NCI-H146 treated with DMSO at 0.1 percent for 48 hours (cell line): Measurements from ENCODE around the gene TMC3.
"Not testable (repeated sequence)": the region's sequence is repeated elsewhere in the genome, so short reads cannot be mapped to it uniquely, and the experiment has no call there.

Experiments used
- DNase-seq: peaks from one replicate; lab custom pipeline; 2025; ENCODE audit not compliant: unreplicated experiment; lab: John Stamatoyannopoulos, UW

The TMC3 gene

GRCh38 chr15:81348691-81349090, 25.3 kb downstream of the TMC3 start:
- not testable (repeated sequence) for DNase-seq

- no peak for DNase-seq
These were observed 26.1 kb downstream of the TMC3 start for GRCh38 chr15:81347910-81348309.

DNA sequence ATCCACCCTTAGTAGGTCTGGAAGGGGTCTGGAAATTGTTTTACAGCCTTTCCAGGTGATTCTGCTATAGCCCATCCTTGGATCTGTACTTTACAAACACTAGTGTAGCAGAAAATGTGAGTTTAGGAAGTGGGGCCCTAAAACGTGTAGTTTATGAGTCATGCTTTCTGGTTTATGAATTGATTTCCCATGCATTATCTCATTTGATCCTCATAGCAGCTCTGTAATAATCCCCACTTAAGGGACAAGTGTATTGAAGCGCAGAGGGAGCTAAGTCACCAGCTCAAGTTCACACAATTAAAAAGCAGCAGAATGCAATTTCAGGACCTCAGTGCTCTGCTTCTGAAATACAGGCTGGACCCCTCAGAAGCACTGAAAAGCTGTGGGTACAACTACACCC, 27.4 kb downstream of the TMC3 start:
- no peak for DNase-seq

DNA sequence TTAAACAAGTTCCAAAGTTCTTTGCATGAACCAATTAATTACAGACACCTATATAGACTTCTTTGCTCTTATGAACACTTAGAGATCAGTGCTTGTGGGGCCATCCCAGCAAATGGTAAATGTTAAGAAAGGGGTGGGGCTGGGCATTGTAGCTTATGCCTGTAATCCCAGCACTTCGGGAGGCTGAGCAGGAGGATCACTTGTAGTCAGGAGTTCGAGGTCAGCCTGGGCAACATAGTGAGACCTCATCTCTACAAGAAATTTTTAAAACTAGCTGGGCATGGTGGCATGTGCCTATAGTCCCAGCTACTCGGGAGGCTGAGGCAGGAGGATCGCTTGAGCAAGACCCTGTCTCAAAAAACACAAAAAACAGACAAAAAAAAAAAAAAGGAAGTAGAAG, 30.6 kb downstream of the TMC3 start:
- no peak for DNase-seq

- no peak for DNase-seq
These were observed 32.7 kb downstream of the TMC3 start for GRCh38 chr15:81341351-81341750.

DNA sequence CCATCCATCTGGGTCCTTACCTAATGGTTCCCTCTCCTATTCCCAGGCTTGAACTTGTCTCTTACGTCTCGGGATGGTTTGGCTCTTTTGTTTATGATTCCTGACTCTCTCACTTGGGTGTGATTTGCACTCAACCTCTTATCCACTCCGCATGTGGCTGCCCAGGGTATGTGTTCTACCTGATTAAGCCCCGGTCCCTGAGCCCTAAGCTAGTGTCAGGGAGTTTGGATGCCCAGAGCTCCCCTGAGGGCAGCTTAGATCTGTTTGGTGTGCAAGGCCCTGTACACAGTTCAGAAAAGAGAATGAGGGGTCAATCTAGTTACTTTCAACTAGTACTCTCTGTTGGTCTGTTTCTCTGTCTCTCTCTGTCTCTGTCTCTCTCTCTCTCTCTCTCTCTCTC, 34.2 kb downstream of the TMC3 start:
- no peak for DNase-seq

- DNase-seq, result no peak
These were observed 34.7 kb downstream of the TMC3 start for GRCh38 chr15:81339321-81339720.

- no peak for DNase-seq
These were observed 35.6 kb downstream of the TMC3 start for GRCh38 chr15:81338170-81339007.

- no peak for DNase-seq
These were observed 36.3 kb downstream of the TMC3 start for GRCh38 chr15:81337713-81338157.

DNA sequence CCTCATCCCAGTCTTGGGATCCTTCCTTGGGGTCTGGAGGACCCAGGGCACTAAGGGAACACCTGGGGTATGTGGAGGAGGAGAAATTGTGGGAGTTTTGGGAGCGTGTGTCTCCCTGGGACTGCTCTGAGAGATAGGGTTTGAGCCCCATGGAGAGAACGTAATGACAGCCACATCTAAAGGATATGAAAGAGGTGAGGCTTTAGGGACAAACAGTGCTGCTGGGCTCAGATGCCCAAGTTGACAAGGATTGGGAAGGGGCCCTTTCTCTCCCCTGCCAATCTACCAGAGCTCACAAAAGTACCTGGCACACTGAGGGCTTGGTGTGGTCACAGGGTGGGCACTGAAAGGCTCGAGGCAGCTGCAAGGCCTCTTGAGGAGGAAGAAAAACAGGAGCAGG, 36.8 kb downstream of the TMC3 start:
- no peak for DNase-seq

GRCh38 chr15:81336568-81336967, 37.4 kb downstream of the TMC3 start:
- no peak for DNase-seq

- DNase-seq, result no peak
These were observed 38.4 kb downstream of the TMC3 start for GRCh38 chr15:81335631-81336030.

GRCh38 chr15:81334768-81335435, 39.1 kb downstream of the TMC3 start:
- peak; percentile 61 for DNase-seq

DNA sequence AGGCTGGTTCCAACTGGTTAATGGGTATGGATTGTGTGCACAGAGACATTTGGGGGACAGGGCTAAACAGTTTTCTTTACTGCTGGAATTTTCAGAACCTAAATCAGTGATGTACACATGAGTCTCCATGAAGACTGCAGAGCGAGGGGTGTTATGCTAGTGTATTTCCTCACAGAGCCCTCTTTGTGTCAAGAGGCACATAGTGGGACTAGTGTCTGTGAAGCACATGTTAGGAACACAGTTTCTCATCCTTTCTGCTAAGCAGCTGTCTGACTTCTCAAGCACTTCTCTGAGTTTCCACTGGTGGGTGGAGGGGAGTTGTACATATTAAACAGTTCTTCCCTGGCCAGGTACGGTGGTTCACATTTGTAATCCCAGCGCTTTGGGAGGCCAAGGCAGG, 40.6 kb downstream of the TMC3 start:
- DNase-seq, result no peak

DNA sequence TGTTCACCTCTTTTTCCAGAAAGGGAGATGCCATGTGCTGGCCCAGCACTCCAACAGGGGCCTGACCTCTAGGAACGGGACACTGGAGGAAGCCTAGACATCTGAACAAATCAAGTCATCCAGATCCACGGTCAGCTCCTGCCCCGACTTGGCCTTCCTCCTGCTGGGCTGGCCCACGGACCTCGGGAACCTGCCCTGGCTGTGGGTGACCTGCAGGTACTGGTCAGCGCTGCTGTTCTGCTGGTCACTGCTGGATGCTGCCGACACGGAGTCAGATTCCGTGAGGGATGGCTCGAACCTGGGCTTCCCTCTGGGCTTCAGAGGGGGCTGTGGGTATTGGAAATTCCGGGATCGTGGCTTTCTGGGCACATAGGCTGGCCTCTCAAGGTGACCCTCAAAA, 41.7 kb downstream of the TMC3 start:
- DNase-seq, result no peak

DNA sequence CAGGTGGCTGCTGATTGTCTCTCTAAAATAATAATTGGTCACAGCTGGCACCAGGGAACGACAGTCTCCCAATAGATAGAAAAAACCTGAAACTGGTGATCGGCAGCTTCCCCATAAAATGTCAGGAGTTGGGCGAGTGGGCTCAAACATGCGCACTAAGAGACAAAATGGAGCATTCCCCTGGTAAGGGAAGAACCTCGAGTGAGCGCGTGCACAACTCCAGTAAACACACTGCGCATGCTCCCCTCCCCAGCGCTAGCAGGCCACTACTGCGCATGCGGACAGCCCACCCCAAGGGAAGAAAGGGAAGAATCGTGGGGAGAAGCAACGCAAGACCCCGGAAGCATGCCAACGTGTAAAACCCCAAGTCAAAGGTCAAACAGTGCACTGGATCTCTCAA, 42.4 kb downstream of the TMC3 start:
- DNase-seq, result no peak

DNA sequence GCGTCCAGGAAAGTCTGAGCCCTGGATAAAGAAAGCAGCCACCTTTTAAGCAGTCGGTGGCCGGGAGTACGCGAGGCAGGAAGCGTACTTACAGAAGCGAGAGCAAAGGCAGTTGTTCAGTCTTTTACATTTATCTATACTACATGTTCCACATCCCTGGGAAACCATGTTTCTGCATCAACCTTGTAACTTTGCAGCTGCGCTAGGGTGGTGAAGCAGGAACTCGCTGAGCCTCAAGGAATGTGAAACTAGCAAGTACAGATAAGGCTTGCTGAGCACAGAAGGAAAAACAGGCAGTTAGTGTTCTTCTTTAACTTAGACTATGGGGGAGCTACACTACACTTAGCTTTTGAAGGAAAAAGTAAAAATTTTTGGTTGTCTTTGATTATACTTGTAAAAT, 42.9 kb downstream of the TMC3 start:
- not testable (repeated sequence) for DNase-seq

DNA sequence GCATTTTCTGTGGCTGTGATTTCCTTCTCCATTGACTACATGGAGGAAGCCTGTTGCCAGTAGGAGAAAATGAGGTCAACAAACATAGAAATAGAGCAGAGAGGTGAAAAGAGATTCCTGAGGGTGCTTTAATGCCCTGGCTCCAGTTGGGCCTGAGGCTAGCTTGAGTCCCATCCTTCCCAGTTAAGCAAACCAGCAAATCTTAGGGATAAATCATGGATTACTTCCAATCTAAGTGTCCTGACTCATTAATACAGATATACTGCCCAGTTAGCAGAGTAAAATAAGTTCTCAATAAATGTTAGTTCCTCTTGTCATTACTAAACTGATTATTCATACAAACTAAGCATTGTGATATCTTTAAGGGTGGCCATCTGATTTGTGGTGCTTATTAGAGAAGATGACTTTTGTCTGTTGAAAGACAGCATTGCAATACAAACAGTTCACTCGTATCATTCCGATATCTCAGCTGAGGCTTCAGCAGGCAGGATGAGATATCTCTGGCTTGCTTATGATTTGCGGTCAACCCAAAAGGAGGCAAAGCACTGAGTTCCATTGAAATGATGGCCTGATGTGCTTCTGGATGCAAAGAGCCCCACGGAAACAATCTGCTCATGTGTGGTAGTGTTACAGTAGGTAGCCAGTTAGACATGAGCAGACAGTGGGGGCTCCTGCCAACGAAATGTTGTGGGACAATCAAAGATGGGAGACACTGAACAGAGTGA, 43.5 kb downstream of the TMC3 start:
- DNase-seq, result no peak

- DNase-seq, result no peak
These were observed 44.6 kb downstream of the TMC3 start for GRCh38 chr15:81329446-81329845.

DNA sequence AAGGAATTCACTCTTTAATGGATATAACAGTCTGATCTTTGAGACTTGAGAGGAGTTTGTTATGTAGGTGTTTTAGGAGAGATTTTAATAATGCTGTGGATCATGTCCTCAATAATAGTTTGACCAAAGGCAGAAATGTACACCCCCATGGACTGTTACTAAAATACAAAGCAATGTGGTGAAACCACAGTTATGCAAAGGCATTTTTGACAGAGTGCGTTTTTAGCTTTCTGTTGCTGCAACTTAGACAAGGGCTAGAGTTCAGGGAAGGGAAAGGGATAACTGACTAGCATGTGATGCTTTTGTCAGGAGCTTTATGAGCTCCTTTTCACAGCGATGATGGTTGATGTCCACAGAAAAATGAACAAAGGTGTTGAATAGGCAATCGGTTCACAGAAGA, 46.5 kb downstream of the TMC3 start:
- DNase-seq, result no peak

DNA sequence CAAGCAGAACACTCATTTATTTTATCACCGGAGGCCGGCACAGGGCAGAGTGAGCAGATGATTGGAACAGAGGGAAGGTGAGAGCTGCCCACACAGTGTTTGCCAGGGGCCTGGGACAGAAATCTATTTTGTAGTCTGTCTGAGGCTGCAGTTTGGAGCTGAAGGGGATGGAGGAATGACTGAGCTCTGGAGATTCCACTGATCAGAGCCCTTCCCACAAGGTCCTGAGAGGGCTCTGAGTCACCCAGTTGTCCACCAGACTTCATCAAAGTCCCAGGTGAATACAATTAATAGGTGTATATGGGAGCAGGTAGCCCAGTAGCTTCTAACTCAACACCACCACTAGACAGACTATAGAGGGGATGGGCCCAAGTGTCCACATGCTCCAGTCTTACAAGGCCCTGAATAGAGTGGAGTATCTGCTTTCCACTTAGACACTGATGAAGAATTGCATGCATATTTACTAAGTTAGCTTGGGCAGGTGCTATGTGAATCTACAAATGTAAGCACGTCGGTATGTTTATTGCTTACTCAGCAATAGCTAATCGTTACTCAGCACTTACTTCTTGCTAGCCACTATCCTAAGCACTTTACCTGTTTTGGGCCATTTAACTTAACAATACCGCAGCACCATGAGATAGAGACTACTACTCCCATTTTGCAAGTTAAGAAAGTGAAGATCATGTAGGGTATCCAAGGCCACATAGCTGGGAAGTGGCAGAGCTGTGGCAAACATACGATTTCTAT, 47.4 kb downstream of the TMC3 start:
- no peak for DNase-seq
